ENCODE results near the gene ZNRF1.
A peak's percentile ranks its signal among the peaks of the same experiment; 100 is the strongest.
"Not testable (repeated sequence)": the region's sequence is repeated elsewhere in the genome, so short reads cannot be mapped to it uniquely, and the experiment has no call there.

The ZNRF1 gene

DNA sequence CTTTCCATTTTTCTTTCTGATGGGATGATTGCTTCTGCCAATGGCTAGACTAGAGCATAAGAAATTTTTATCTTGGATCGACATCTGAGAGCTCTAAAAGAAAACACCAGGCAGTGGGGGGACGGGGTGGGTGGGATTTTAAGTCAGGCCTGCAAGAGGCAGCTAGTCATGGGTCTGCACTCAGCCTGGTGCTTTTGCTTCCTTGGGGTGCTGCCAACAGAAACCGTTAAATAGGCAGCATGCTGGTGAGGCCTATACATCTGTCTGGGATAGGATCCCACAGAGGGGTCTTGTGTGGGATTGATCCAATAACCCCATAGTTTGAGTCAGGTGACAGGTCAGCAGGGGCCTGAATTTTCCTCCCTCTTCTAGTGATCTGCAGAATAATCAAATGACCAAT is 26.9 kb downstream of the ZNRF1 start:
- Histone ChIP-seq H3K36me3 (ENCODE audit: insufficient read depth, low read length) (no peaks in the 10 kb centered on the region), H3K9me3 (ENCODE audit: low read depth, low read length) (no peaks in the 10 kb centered on the region), H3K27ac (peak overlapping the region; percentile 85), H3K4me3 (no peak overlapping the region), H3K9ac (ENCODE audit: insufficient read length) (no peak overlapping the region)
- no peak for DNase-seq (ENCODE audit: low read depth, low spot score)
- TF ChIP-seq POLR2AphosphoS5 (IDR thresholded peaks at IDR 0.05; ENCODE audit: borderline replicate concordance, low read depth, low read length), result no peak
- TF ChIP-seq FOXP2 (optimal IDR thresholded peaks at IDR 0.05; ENCODE audit: control extremely low read depth, extremely low read length, insufficient read depth), result no peak
- no peak for TF ChIP-seq EZH2 (IDR thresholded peaks at IDR 0.05)

DNA sequence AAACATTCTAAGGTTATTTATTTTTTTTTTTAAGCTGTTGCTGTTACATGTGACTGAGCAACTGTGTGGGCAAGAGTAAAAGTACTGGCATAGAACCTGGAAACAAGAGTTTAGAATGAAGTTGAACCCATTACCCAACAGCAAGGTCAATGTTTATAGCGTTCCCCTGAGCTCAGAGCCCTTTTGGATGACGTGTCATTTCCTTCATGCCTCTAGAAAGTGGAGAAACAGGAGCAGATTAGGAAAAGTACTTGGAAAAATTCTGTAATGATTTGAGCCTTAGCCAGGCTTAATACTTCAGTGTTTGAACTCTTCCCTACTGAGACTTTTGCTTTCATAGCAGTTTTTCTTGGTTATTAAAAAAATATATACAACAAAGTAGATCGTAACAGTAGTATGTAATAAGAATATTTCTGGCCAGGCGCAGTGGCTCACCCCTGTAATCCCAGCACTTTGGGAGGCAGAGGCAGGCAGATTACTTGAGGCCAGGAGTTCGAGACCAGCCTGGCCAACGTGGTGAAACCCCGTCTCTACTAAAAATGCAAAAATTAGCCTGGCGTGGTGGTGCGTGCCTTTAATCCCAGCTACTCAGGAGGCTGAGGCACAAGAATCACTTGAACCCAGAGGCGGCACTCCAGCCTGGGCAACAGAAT is 27.5 kb downstream of the ZNRF1 start:
- not testable (repeated sequence) for H3K36me3 ChIP-seq (ENCODE audit: insufficient read depth, low read length); H3K4me3 ChIP-seq; H3K9me3 ChIP-seq (ENCODE audit: low read depth, low read length); H3K9ac ChIP-seq (ENCODE audit: insufficient read length); DNase-seq (ENCODE audit: low read depth, low spot score)
- H3K27ac ChIP-seq, result peak overlapping the region; percentile 85

DNA sequence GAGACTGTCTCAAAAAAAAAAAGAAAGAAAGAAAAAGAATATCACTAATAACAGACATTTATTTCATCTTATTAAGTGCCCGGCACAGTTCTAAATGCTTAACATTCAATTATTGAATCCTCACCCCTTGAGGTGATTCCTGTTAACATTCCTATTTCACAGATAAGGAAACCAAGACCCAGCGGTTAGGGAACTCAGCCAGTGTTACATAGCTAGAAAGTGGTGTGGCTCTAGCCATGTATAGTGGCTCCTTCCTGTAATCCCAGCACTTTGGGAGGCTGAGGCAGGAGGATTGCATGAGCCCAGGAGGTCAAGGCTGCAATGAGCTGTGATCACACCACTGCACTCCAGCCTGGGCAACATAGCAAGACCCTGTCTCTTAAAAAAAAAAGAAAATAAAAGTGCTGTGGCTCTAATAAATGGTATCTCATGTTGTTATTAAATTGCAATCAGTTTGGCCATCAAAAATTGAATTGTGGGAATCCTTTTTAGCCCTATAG is 28.1 kb downstream of the ZNRF1 start:
- H3K4me3 ChIP-seq, result no peak overlapping the region
- no peak for TF ChIP-seq EZH2 (IDR thresholded peaks at IDR 0.05)
- TF ChIP-seq FOXP2 (optimal IDR thresholded peaks at IDR 0.05; ENCODE audit: control extremely low read depth, extremely low read length, insufficient read depth), result no peak
- TF ChIP-seq POLR2AphosphoS5 (IDR thresholded peaks at IDR 0.05; ENCODE audit: borderline replicate concordance, low read depth, low read length), result no peak
- no peaks in the 10 kb centered on the region for H3K9me3 ChIP-seq (ENCODE audit: low read depth, low read length)
- no peak for DNase-seq (ENCODE audit: low read depth, low spot score)
- H3K36me3 ChIP-seq (ENCODE audit: insufficient read depth, low read length), result no peaks in the 10 kb centered on the region
- no peak overlapping the region for H3K9ac ChIP-seq (ENCODE audit: insufficient read length)
- H3K27ac ChIP-seq, result no peak overlapping the region; the same call in 1 of the 2 replicates

DNA sequence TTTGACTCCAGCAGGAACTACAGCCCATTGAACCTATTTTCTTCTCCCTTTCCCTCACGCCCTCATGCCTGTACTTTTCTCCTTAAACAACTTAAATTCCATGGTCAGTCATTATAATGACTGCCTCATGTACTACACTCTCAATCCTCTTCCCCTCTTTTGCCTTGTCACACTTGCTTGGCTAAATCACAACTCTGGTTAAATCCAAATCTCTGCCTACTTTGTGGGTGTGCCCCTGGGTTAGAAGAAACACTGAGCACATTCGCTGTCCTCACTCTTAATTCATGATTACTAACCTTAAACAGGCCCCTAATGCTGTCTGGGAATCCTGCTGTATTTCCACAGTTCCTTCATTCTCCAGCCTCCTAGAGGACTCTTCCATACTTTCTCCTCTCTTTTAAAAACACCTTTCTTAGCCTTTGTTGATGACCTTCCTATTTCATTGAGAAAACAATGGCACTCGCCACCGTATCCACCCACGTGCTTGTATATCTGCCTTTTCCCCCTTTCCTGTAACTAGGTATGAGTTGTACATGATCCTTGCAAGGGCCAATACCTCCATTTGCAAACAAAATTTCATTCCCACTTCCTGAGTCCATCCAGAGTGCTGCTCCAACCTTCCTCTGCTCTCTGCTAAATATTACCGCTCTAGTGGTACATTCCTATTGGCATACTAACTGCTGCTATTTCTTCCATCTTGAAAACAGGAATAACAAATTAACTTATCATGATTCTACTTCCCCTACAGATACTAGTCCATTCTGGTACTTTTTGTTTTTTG is 28.9 kb downstream of the ZNRF1 start:
- Histone ChIP-seq H3K36me3 (ENCODE audit: insufficient read depth, low read length) (no peaks in the 10 kb centered on the region), H3K27ac (no peak overlapping the region), H3K9me3 (ENCODE audit: low read depth, low read length) (no peaks in the 10 kb centered on the region), H3K4me3 (no peak overlapping the region), H3K9ac (ENCODE audit: insufficient read length) (no peak overlapping the region)
- TF ChIP-seq POLR2AphosphoS5 (IDR thresholded peaks at IDR 0.05; ENCODE audit: borderline replicate concordance, low read depth, low read length), result no peak
- TF ChIP-seq FOXP2 (optimal IDR thresholded peaks at IDR 0.05; ENCODE audit: control extremely low read depth, extremely low read length, insufficient read depth), result no peak
- no peak for TF ChIP-seq EZH2 (IDR thresholded peaks at IDR 0.05)
- no peak for DNase-seq (ENCODE audit: low read depth, low spot score)

DNA sequence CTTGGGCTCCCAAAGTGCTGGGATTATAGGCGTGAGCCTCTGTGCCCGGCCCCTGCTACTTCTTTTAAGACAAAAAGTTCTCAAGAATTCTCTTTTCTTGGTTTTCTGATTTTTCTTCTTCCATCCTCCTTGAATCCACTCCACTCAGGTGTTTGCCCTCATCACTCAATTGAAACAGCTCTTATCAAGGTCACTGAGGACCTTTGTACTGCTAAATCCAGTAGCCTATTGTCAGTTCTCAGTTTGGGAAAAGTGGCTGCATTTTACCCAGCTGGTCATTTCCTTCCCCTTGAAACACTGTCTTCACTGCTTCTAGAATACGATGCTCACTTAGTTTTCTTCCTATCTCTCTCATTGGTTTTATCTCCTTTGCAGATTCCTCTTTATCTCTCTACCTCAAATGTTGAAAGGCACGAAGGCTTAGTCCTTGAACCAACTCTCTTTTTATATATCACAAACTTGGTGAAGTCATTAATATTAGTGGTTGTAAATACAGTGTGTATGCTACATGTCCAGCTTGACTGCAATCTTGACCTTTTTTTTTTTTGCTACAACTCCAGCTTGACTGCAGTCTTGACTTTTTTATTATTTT is 29.8 kb downstream of the ZNRF1 start:
- no peak overlapping the region for H3K9ac ChIP-seq (ENCODE audit: insufficient read length)
- H3K9me3 ChIP-seq (ENCODE audit: low read depth, low read length), result no peaks in the 10 kb centered on the region
- no peaks in the 10 kb centered on the region for H3K36me3 ChIP-seq (ENCODE audit: insufficient read depth, low read length)
- TF ChIP-seq FOXP2 (optimal IDR thresholded peaks at IDR 0.05; ENCODE audit: control extremely low read depth, extremely low read length, insufficient read depth), result no peak
- TF ChIP-seq POLR2AphosphoS5 (IDR thresholded peaks at IDR 0.05; ENCODE audit: borderline replicate concordance, low read depth, low read length), result no peak
- TF ChIP-seq EZH2 (IDR thresholded peaks at IDR 0.05), result no peak
- no peak for DNase-seq (ENCODE audit: low read depth, low spot score)
- no peak overlapping the region for H3K4me3 ChIP-seq
- no peak overlapping the region for H3K27ac ChIP-seq

DNA sequence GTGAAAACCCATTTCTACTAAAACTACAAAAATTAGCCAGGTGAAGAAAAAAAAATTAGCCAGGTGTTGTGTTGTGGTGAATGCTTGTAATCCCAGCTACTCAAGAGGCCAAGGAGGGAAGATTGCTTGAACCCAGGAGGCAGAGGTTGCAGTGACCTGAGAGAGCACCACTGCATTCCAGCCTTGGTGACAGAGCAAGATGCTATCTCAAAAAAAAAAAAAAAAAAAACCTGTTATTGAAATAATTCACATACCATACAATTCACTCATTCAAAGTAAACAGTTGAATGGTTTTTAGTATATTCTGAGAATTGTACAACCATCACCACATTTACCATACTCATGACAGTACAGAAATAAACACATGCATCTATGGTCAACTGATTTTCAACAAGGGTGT is 31.0 kb downstream of the ZNRF1 start:
- no peak overlapping the region for H3K9ac ChIP-seq (ENCODE audit: insufficient read length)
- no peaks in the 10 kb centered on the region for H3K9me3 ChIP-seq (ENCODE audit: low read depth, low read length)
- TF ChIP-seq FOXP2 (optimal IDR thresholded peaks at IDR 0.05; ENCODE audit: control extremely low read depth, extremely low read length, insufficient read depth), result no peak
- no peak for TF ChIP-seq POLR2AphosphoS5 (IDR thresholded peaks at IDR 0.05; ENCODE audit: borderline replicate concordance, low read depth, low read length)
- TF ChIP-seq EZH2 (IDR thresholded peaks at IDR 0.05), result no peak
- H3K36me3 ChIP-seq (ENCODE audit: insufficient read depth, low read length), result no peaks in the 10 kb centered on the region
- no peak overlapping the region for H3K27ac ChIP-seq
- no peak overlapping the region for H3K4me3 ChIP-seq
- DNase-seq (ENCODE audit: low read depth, low spot score), result no peak

DNA sequence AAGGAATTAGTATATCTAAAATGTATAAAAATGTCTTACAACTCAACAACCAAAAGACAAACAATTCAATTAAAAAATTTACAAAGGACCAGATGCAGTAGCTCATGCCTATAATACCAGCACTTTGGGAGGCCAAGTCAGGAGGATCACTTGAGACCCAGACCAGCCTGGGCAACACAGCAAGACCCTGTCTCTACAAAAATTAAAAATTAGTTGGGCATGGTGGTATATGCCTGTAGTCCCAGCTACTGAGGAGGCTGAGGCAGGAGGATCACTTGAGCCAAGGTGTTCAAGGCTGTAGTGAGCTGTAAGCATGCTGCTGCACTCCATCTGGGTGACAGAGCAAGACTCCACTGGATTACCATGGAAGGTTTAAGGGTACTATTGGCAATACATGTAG is 33.8 kb downstream of the ZNRF1 start:
- TF ChIP-seq EZH2 (IDR thresholded peaks at IDR 0.05), result no peak
- no peak for TF ChIP-seq FOXP2 (optimal IDR thresholded peaks at IDR 0.05; ENCODE audit: control extremely low read depth, extremely low read length, insufficient read depth)
- no peak for TF ChIP-seq POLR2AphosphoS5 (IDR thresholded peaks at IDR 0.05; ENCODE audit: borderline replicate concordance, low read depth, low read length)
- H3K4me3 ChIP-seq, result no peak overlapping the region
- H3K36me3 ChIP-seq (ENCODE audit: insufficient read depth, low read length), result no peaks in the 10 kb centered on the region; the same call in 1 of the 2 replicates
- H3K9me3 ChIP-seq (ENCODE audit: low read depth, low read length), result no peaks in the 10 kb centered on the region
- no peak overlapping the region for H3K27ac ChIP-seq
- no peak overlapping the region for H3K9ac ChIP-seq (ENCODE audit: insufficient read length)
- DNase-seq (ENCODE audit: low read depth, low spot score), result no peak

DNA sequence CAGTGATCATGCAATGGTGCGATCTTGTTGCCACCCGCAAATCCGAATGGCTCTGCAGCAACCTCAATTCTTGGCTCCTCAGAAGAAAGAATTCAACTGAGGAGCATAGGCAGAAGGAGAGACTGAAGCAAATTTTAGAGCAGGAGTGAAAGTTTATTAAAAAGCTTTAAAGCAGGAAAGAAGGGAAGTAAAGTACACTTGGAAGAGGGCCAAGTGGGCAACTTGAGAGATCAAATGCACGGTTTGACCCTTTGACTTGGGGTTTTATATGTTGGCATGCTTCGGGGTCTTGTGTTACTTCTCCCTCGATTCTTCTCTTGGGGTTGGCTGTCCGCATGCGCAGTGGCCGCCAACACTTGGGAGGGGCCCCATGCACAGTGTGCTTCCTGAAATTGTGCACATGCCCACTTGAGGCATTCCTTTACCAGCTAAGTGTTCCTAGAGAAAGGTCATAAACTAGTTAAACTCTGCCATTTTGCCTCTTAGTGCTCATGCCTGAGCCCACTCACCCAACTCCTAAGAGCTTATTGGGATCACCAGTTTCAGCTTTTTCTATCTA is 36.7 kb downstream of the ZNRF1 start:
- H3K9me3 ChIP-seq (ENCODE audit: low read depth, low read length), result no peaks in the 10 kb centered on the region
- H3K36me3 ChIP-seq (ENCODE audit: insufficient read depth, low read length), result no peaks in the 10 kb centered on the region; the same call in 1 of the 2 replicates
- TF ChIP-seq POLR2AphosphoS5 (IDR thresholded peaks at IDR 0.05; ENCODE audit: borderline replicate concordance, low read depth, low read length) (no peak), FOXP2 (optimal IDR thresholded peaks at IDR 0.05; ENCODE audit: control extremely low read depth, extremely low read length, insufficient read depth) (no peak), EZH2 (IDR thresholded peaks at IDR 0.05) (no peak)

More for the DNA sequence above, 36.7 kb downstream of the ZNRF1 start:
- no peak overlapping the region for H3K27ac ChIP-seq
- H3K9ac ChIP-seq (ENCODE audit: insufficient read length), result no peak overlapping the region
- no peak overlapping the region for H3K4me3 ChIP-seq
- no peak for DNase-seq (ENCODE audit: low read depth, low spot score)
